Naive thymus-derived CD4-positive, alpha-beta T cell (primary cell): ENCODE measurements around the gene GMDS. TPM values are rescaled to one million over a fixed set of nuclear protein-coding genes. Genes with fewer than 3 reads are reported as not detected.

Experiments
- ATAC-seq: fragments of 150-1000 bp; cut with Tn5 transposase; 2 replicates; pipeline ENCODE4 v1.10.0; 2021; ENCODE audit warnings: mild to moderate bottlenecking, moderate library complexity
- CTCF ChIA-PET: fragments of 350-600 bp; sonication (Branson Sonifier 250); formaldehyde crosslinking; loops from one replicate; lab custom pipeline; 2021; ENCODE audit warnings: antibody characterized with exemption; lab: Charles Lee
- POLR2A ChIA-PET: fragments of 350-600 bp; sonication (Branson Sonifier 250); formaldehyde crosslinking; loops from one replicate; lab custom pipeline; 2021; ENCODE audit warnings: antibody characterized with exemption, inconsistent platforms; lab: Charles Lee
- DNase-seq, 9 donors: peaks; one replicate each; pipeline versions ENCODE4 v3.0.0 to v3.0.0-alpha.2; 2020 to 2022; ENCODE audit warnings: mixed read lengths in 1 of 9
- H3K27ac ChIP-seq: one replicate; pipeline ENCODE4 v1.7.0; 2013; ENCODE audit warnings: mild to moderate bottlenecking, low read depth, low read length, moderate library complexity
- H3K27me3 ChIP-seq, 2 donors: one replicate each; pipeline ENCODE4 v1.7.0; 2013; ENCODE audit warnings: low read length in 2 of 2, mild to moderate bottlenecking in 2 of 2, moderate library complexity in 2 of 2; ENCODE audit not compliant: control insufficient read depth in 2 of 2, insufficient read depth in 2 of 2
- H3K36me3 ChIP-seq, 3 experiments: 1 replicate in 2 of 3; 2 replicates in 1 of 3; pipeline ENCODE4 v1.7.0; 2013; ENCODE audit warnings: low read length in 3 of 3, mild to moderate bottlenecking in 3 of 3, moderate library complexity in 1 of 3; ENCODE audit not compliant: insufficient read depth in 3 of 3, control insufficient read depth in 2 of 3
- H3K4me1 ChIP-seq, 2 donors: one replicate each; pipeline ENCODE4 v1.7.0; 2013; ENCODE audit warnings: low read length in 2 of 2, mild to moderate bottlenecking in 2 of 2, moderate library complexity in 1 of 2; ENCODE audit not compliant: control insufficient read depth in 2 of 2, insufficient read depth in 2 of 2
- H3K4me3 ChIP-seq: 2 replicates; pipeline ENCODE4 v1.7.0; 2013; ENCODE audit warnings: mild to moderate bottlenecking, low read length
- H3K9me3 ChIP-seq, 3 experiments: 1 replicate in 2 of 3; 2 replicates in 1 of 3; pipeline ENCODE4 v1.7.0; 2013; ENCODE audit warnings: low read length in 3 of 3; ENCODE audit not compliant: control insufficient read depth in 2 of 3
- H3K27ac Mint-ChIP-seq, 9 donors: one replicate each; pipeline ENCODE4 v1.8.0; 2020 to 2022; ENCODE audit warnings: mixed read lengths in 9 of 9, mild to moderate bottlenecking in 8 of 9, moderate library complexity in 5 of 9, inconsistent platforms in 2 of 9
- H3K27me3 Mint-ChIP-seq, 5 donors: one replicate each; pipeline ENCODE4 v1.8.0; 2021 to 2022; ENCODE audit warnings: mixed read lengths in 5 of 5, mild to moderate bottlenecking in 1 of 5
- H3K36me3 Mint-ChIP-seq, 5 donors: one replicate each; pipeline ENCODE4 v1.8.0; 2020 to 2022; ENCODE audit warnings: mixed read lengths in 5 of 5, mild to moderate bottlenecking in 3 of 5, inconsistent platforms in 1 of 5
- H3K4me1 Mint-ChIP-seq, 7 donors: one replicate each; pipeline ENCODE4 v1.8.0; 2020 to 2022; ENCODE audit warnings: mixed read lengths in 7 of 7, mild to moderate bottlenecking in 3 of 7, inconsistent platforms in 1 of 7
- H3K4me3 Mint-ChIP-seq, 10 donors: one replicate each; pipeline ENCODE4 v1.8.0; 2020 to 2022; ENCODE audit warnings: mild to moderate bottlenecking in 10 of 10, mixed read lengths in 10 of 10, moderate library complexity in 6 of 10, inconsistent platforms in 2 of 10
- H3K9me3 Mint-ChIP-seq, 11 donors: one replicate each; pipeline ENCODE4 v1.8.0; 2020 to 2022; ENCODE audit warnings: mixed read lengths in 11 of 11, mild to moderate bottlenecking in 4 of 11, inconsistent platforms in 1 of 11, moderate library complexity in 1 of 11
- intact Hi-C, 2 donors: fragments of 100-400 bp; cut with micrococcal nuclease; formaldehyde crosslinking; loops; one replicate each; pipeline ENCODE4 v1.15.1; 2023
- polyA plus RNA-seq, 2 donors: library from polyadenylated mRNA; unstranded; fragments of 300-500 nt; fragmentation: Illumina TruSeq; gene quantifications; one replicate each; pipeline ENCODE4 v1.2.3, GENCODE V29; 2021
- total RNA-seq, 6 experiments: library from RNA in 5 of 6; stranded (reverse) in 5 of 6; gene quantifications; 1 replicate in 5 of 6; 2 replicates in 1 of 6; pipeline ENCODE4 v1.2.3 and lab custom pipeline; 2021 to 2026

The GMDS gene
- total and polyA plus RNA-seq, 7 experiments from 2014 or later = 12.7 to 33.9 (median 18.3) TPM

GRCh38 chr6:1587977-1588376, 657.4 kb downstream of the GMDS start:
- DNase-seq (no peak), ATAC-seq (no peak)
- Mint-ChIP-seq H3K27ac (no peak overlapping the region), H3K27me3 (peaks cover 3 to 25% (median 19%) of the 10 kb centered on the region in 5 donors), H3K36me3 (no peaks in the 10 kb centered on the region), H3K4me1 (peaks cover 0 to 2% (median 0%) of the 10 kb centered on the region in 7 donors), H3K9me3 (no peaks in the 10 kb centered on the region), H3K4me3 (no peak overlapping the region)
- intact Hi-C loops = no loop called here
- H3K27ac ChIP-seq = no peak overlapping the region
- no peaks in the 10 kb centered on the region for H3K36me3 ChIP-seq
- POLR2A ChIA-PET = no interaction called here
- no peaks in the 10 kb centered on the region for H3K27me3 ChIP-seq
- no peaks in the 10 kb centered on the region for H3K9me3 ChIP-seq
- no peak overlapping the region for H3K4me3 ChIP-seq
- no peaks in the 10 kb centered on the region for H3K4me1 ChIP-seq
- CTCF ChIA-PET = no interaction called here

- Histone ChIP-seq H3K27me3 (no peaks in the 10 kb centered on the region), H3K36me3 (no peaks in the 10 kb centered on the region), H3K4me3 (no peak overlapping the region), H3K27ac (no peak overlapping the region), H3K9me3 (no peaks in the 10 kb centered on the region), H3K4me1 (no peaks in the 10 kb centered on the region)
- H3K36me3 Mint-ChIP-seq = no peaks in the 10 kb centered on the region
- H3K4me1 Mint-ChIP-seq = peaks cover 0 to 2% (median 0%) of the 10 kb centered on the region in 7 donors
- H3K4me3 Mint-ChIP-seq = no peak overlapping the region
- no peaks in the 10 kb centered on the region for H3K9me3 Mint-ChIP-seq
- no peak overlapping the region for H3K27ac Mint-ChIP-seq
- ChIA-PET CTCF (no interaction called here), POLR2A (no interaction called here)
- intact Hi-C loops = no loop called here
- ATAC-seq (no peak), DNase-seq (no peak)
- peaks cover 0 to 23% (median 17%) of the 10 kb centered on the region in 5 donors for H3K27me3 Mint-ChIP-seq
Observed at GRCh38 chr6:1587546-1587945, 657.9 kb downstream of the GMDS start.

- H3K4me3 ChIP-seq = no peak overlapping the region
- no peaks in the 10 kb centered on the region for H3K27me3 ChIP-seq
- peaks cover 0 to 21% (median 13%) of the 10 kb centered on the region in 5 donors for H3K27me3 Mint-ChIP-seq
- H3K36me3 ChIP-seq = no peaks in the 10 kb centered on the region
- H3K27ac Mint-ChIP-seq = no peak overlapping the region
- intact Hi-C loops = no loop called here
- no peak overlapping the region for H3K4me3 Mint-ChIP-seq
- peaks cover 0 to 2% (median 0%) of the 10 kb centered on the region in 7 donors for H3K4me1 Mint-ChIP-seq
- CTCF ChIA-PET = no interaction called here
- H3K9me3 ChIP-seq = no peaks in the 10 kb centered on the region
- H3K27ac ChIP-seq = no peak overlapping the region
- DNase-seq (no peak), ATAC-seq (no peak)
- no peaks in the 10 kb centered on the region for H3K9me3 Mint-ChIP-seq
- no peaks in the 10 kb centered on the region for H3K4me1 ChIP-seq
- H3K36me3 Mint-ChIP-seq = no peaks in the 10 kb centered on the region
- POLR2A ChIA-PET = no interaction called here
Observed at GRCh38 chr6:1586861-1587450, 658.4 kb downstream of the GMDS start.

DNA sequence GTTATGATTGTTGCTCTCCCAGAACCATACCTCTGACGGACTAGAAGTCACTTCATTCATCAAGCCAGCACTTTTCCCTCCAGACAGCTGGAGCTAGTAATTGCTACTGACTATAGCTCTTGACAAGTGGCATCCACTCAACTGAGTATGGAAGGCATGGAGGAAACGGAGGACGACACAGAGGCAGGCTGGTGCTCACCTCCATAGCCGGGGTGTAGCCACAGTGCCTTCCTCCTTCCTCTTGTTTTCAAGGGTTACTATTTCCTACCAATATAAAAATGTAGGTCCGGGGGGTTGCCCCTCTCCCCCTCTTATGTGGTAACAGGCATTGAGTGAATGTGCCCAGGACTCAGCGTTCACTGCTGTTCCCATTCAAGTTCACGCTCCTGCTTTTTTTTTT, 659.1 kb downstream of the GMDS start:
- Mint-ChIP-seq H3K4me3 (no peak overlapping the region), H3K4me1 (peaks cover 0 to 2% (median 0%) of the 10 kb centered on the region in 7 donors), H3K9me3 (no peaks in the 10 kb centered on the region), H3K27me3 (peaks cover 0 to 17% (median 14%) of the 10 kb centered on the region in 5 donors), H3K27ac (no peak overlapping the region), H3K36me3 (no peaks in the 10 kb centered on the region)
- intact Hi-C loops = no loop called here
- ChIA-PET CTCF (interaction anchor here (0.8 kb wide), 1 partner anchor 9 kb away, joined by 6 read pairs; no protein-coding TSS in a partner anchor), POLR2A (no interaction called here)
- H3K4me3 ChIP-seq = no peak overlapping the region
- no peak for ATAC-seq
- H3K9me3 ChIP-seq = no peaks in the 10 kb centered on the region
- H3K4me1 ChIP-seq = no peaks in the 10 kb centered on the region
- no peak for DNase-seq
- no peaks in the 10 kb centered on the region for H3K36me3 ChIP-seq
- H3K27me3 ChIP-seq = no peaks in the 10 kb centered on the region
- H3K27ac ChIP-seq = no peak overlapping the region

GRCh38 chr6:1585669-1586049, 659.7 kb downstream of the GMDS start:
- Mint-ChIP-seq H3K4me3 (no peak overlapping the region), H3K9me3 (no peaks in the 10 kb centered on the region), H3K27ac (no peak overlapping the region), H3K36me3 (no peaks in the 10 kb centered on the region), H3K27me3 (peaks cover 0 to 17% (median 14%) of the 10 kb centered on the region in 5 donors), H3K4me1 (peaks cover 0 to 2% (median 0%) of the 10 kb centered on the region in 7 donors)
- Histone ChIP-seq H3K4me1 (no peaks in the 10 kb centered on the region), H3K9me3 (no peaks in the 10 kb centered on the region), H3K4me3 (no peak overlapping the region), H3K27ac (no peak overlapping the region), H3K36me3 (no peaks in the 10 kb centered on the region), H3K27me3 (no peaks in the 10 kb centered on the region)
- intact Hi-C loops = no loop called here
- ChIA-PET POLR2A (no interaction called here), CTCF (interaction anchor here (0.8 kb wide), 1 partner anchor 9 kb away, joined by 6 read pairs; no protein-coding TSS in a partner anchor)
- DNase-seq (no peak), ATAC-seq (no peak)

DNA sequence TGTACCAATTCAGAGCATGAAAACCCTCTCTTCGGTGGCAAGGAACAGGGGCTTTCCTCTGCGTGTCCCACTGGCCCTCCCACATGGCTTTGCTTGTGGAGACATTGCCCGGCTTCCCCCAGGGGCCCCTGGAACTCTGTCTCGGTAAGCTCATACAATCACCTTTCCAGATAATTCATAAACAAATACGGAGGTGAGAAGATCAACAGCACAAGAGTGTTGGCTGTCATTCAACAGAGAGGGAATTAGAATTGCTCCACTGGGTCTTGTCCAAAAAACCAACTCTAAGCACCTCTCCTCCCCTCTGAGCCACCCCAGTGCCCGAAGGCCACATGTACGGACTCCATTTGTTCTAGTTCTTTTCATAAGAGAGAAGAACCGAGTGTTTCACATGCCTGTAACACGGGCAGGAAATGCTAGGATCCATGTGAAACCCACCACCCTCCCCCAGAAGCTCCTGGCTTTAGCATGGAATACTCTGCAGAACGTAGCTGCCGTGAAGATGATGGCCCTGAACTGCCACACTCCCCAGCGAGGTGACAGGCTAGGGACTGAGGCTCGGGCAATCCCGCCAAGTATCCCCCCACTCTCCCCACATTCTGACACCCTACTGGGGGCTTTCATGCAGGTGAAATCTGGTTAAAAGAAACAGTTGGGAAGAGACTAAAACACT, 660.3 kb downstream of the GMDS start:
- H3K27ac ChIP-seq = no peak overlapping the region
- CTCF ChIA-PET = no interaction called here
- DNase-seq (no peak), ATAC-seq (no peak)
- H3K4me1 ChIP-seq = no peaks in the 10 kb centered on the region
- H3K27me3 ChIP-seq = no peaks in the 10 kb centered on the region
- Mint-ChIP-seq H3K4me1 (peaks cover 0 to 2% (median 0%) of the 10 kb centered on the region in 7 donors), H3K4me3 (no peak overlapping the region), H3K27ac (no peak overlapping the region), H3K27me3 (peaks cover 4 to 17% (median 14%) of the 10 kb centered on the region in 5 donors), H3K9me3 (no peaks in the 10 kb centered on the region), H3K36me3 (no peaks in the 10 kb centered on the region)
- no peak overlapping the region for H3K4me3 ChIP-seq
- intact Hi-C loops = no loop called here
- H3K36me3 ChIP-seq = no peaks in the 10 kb centered on the region
- POLR2A ChIA-PET = no interaction called here
- H3K9me3 ChIP-seq = no peaks in the 10 kb centered on the region

DNA sequence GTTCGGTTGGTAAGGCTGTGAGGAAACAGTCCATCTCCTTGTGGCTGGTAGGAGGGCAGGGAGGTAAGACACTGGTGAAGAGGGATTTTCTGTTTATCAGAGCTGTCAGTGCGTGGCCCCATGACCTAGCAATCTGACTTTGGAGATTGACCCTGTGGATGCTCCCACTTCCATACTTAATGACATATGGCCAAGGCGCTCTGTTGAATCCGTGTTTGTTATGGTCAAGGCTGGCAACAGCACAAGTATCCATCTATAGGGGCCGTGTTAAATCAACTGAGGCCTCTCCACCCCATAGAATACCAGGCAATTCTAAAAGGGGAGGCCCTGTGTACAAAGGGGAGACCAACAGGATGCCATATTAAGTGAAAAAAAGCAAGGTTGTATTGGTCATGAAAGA, 661.3 kb downstream of the GMDS start:
- ChIA-PET POLR2A (no interaction called here), CTCF (no interaction called here)
- Histone ChIP-seq H3K36me3 (no peaks in the 10 kb centered on the region), H3K27me3 (no peaks in the 10 kb centered on the region), H3K4me1 (no peaks in the 10 kb centered on the region), H3K27ac (no peak overlapping the region), H3K9me3 (no peaks in the 10 kb centered on the region), H3K4me3 (no peak overlapping the region)
- DNase-seq = no peak
- H3K27ac Mint-ChIP-seq = no peak overlapping the region
- intact Hi-C loops = no loop called here
- H3K36me3 Mint-ChIP-seq = no peaks in the 10 kb centered on the region
- peaks cover 4 to 13% (median 9%) of the 10 kb centered on the region in 5 donors for H3K27me3 Mint-ChIP-seq
- no peaks in the 10 kb centered on the region for H3K9me3 Mint-ChIP-seq
- no peak overlapping the region for H3K4me3 Mint-ChIP-seq
- H3K4me1 Mint-ChIP-seq = peaks cover 0 to 2% (median 0%) of the 10 kb centered on the region in 7 donors
- ATAC-seq = no peak
